ENCODE data around the gene GPC3. TPM values are rescaled to one million over a fixed set of nuclear protein-coding genes. Genes with fewer than 3 reads are reported as not detected.

GPC3 gene
- polyA plus RNA-seq, 3 donors, result not detected

- no peak overlapping the region for H3K9ac ChIP-seq (ENCODE audit: insufficient read depth, low read length, poor library complexity, severe bottlenecking)
- no peak overlapping the region for H3K4me3 Mint-ChIP-seq
- no peaks in the 10 kb centered on the region for H3K36me3 Mint-ChIP-seq
- no peak overlapping the region for H3K27ac ChIP-seq (ENCODE audit: low read depth in 1 of 2, low read length in 2 of 2)
- H3K36me3 ChIP-seq (replicated peaks in 1 of 2; ENCODE audit: control insufficient read depth in 1 of 2, insufficient read depth in 2 of 2, low read length in 2 of 2), result no peaks in the 10 kb centered on the region
- H4K20me1 ChIP-seq (ENCODE audit: insufficient read depth, low read length), result no peaks in the 10 kb centered on the region
- no peaks in the 10 kb centered on the region for H3K79me2 ChIP-seq (ENCODE audit: insufficient read depth, low read length)
- H3K9me3 Mint-ChIP-seq, result peaks cover 0 to 18% (median 4%) of the 10 kb centered on the region in 7 donors
- H3K9me3 ChIP-seq (replicated peaks in 1 of 2; ENCODE audit: control insufficient read depth in 1 of 2, insufficient read depth in 1 of 2, low read length in 2 of 2), result peaks cover 0 to 18% of the 10 kb centered on the region in 2 donors
- H3K4me1 ChIP-seq (ENCODE audit: control insufficient read depth in 1 of 2, insufficient read depth in 2 of 2, low read length in 2 of 2), result peaks cover 0 to 4% of the 10 kb centered on the region in 2 donors
- peaks cover 25 to 46% (median 35%) of the 10 kb centered on the region in 3 donors for H3K27me3 Mint-ChIP-seq (ENCODE audit: low read depth in 3 of 3)
- WGBS (ENCODE audit: insufficient coverage), result no CpG with 5 or more reads among the region's 3 CpGs
- H3K4me3 ChIP-seq (replicated peaks in 1 of 3; ENCODE audit: low read depth in 2 of 3, low read length in 3 of 3), result no peak overlapping the region
- H2AFZ ChIP-seq (ENCODE audit: insufficient read depth, low read depth, low read length, poor library complexity, severe bottlenecking), result no peak overlapping the region
- DNase-seq, result no peak
- H3K27me3 ChIP-seq (ENCODE audit: control insufficient read depth in 2 of 2, insufficient read depth in 2 of 2, low read length in 2 of 2), result peaks cover 23 to 36% of the 10 kb centered on the region in 2 donors
- no peak overlapping the region for H3K27ac Mint-ChIP-seq
- H3K4me2 ChIP-seq (replicated peaks; ENCODE audit: extremely low read depth, low read length, poor library complexity, severe bottlenecking), result no peak overlapping the region
- H3K4me1 Mint-ChIP-seq, result peaks cover 3% of the 10 kb centered on the region
- no peak for TF ChIP-seq CTCF (IDR thresholded peaks at IDR 0.05)
- intact Hi-C loops (cut with micrococcal nuclease), result no loop called here
Measured at GRCh38 chrX:133981924-133982323, 3.5 kb downstream of the GPC3 start.

DNA sequence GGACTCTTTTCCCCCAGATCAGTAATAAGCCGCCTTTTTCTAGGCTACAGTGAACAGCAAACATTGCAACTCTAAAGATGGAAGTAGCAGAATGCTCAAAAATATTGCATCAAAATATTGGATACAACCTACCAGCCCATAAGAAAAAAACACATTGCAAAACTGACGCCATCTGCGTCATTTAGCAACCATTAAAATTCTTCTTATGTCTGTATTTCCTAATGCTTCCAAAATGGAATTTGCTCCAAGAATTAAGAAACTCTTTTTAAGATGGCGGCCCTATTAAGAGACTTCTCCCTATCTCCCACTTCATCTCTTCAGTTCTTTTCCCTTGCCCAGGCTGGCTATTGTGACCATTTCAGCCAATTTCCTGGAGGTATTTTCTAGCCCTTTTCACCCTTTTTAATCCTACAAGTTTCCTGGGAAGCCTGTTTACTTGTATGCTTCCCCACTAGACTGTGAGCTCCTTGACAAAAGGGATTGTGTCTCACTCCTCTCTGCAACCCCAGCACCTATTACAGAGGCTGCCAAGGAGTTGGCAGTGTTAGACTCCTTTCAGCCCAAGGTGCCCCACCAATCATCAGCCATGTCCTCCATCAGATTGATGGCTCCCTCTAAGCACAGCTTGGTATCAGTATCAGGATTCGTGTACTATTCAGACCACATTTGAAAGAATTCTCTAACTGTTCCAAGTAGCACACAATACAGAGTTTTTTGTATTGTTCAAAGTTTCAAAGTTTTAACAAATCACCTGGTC lies 4.4 kb downstream of the GPC3 start:
- no peaks in the 10 kb centered on the region for H3K36me3 ChIP-seq (replicated peaks in 1 of 2; ENCODE audit: control insufficient read depth in 1 of 2, insufficient read depth in 2 of 2, low read length in 2 of 2)
- intact Hi-C loops (cut with micrococcal nuclease), result no loop called here

More for the DNA sequence above, 4.4 kb downstream of the GPC3 start:
- peaks cover 23 to 40% (median 31%) of the 10 kb centered on the region in 3 donors for H3K27me3 Mint-ChIP-seq (ENCODE audit: low read depth in 3 of 3)
- Histone ChIP-seq H3K4me3 (replicated peaks in 1 of 3; ENCODE audit: low read depth in 2 of 3, low read length in 3 of 3) (no peak overlapping the region), H3K4me2 (replicated peaks; ENCODE audit: extremely low read depth, low read length, poor library complexity, severe bottlenecking) (no peak overlapping the region), H3K79me2 (ENCODE audit: insufficient read depth, low read length) (no peaks in the 10 kb centered on the region), H3K9me3 (replicated peaks in 1 of 2; ENCODE audit: control insufficient read depth in 1 of 2, insufficient read depth in 1 of 2, low read length in 2 of 2) (peaks cover 0 to 18% of the 10 kb centered on the region in 2 donors), H3K4me1 (ENCODE audit: control insufficient read depth in 1 of 2, insufficient read depth in 2 of 2, low read length in 2 of 2) (peaks cover 0 to 4% of the 10 kb centered on the region in 2 donors), H4K20me1 (ENCODE audit: insufficient read depth, low read length) (no peaks in the 10 kb centered on the region), H3K27me3 (ENCODE audit: control insufficient read depth in 2 of 2, insufficient read depth in 2 of 2, low read length in 2 of 2) (peaks cover 19 to 31% of the 10 kb centered on the region in 2 donors), H3K27ac (ENCODE audit: low read depth in 1 of 2, low read length in 2 of 2) (no peak overlapping the region), H3K9ac (ENCODE audit: insufficient read depth, low read length, poor library complexity, severe bottlenecking) (no peak overlapping the region), H2AFZ (ENCODE audit: insufficient read depth, low read depth, low read length, poor library complexity, severe bottlenecking) (no peak overlapping the region)
- no peak overlapping the region for H3K4me3 Mint-ChIP-seq
- no peaks in the 10 kb centered on the region for H3K36me3 Mint-ChIP-seq
- no peak for TF ChIP-seq CTCF (IDR thresholded peaks at IDR 0.05)
- no CpG with 5 or more reads among the region's 5 CpGs for WGBS (ENCODE audit: insufficient coverage)
- H3K4me1 Mint-ChIP-seq, result peaks cover 2% of the 10 kb centered on the region
- H3K9me3 Mint-ChIP-seq, result peaks cover 0 to 15% (median 4%) of the 10 kb centered on the region in 7 donors
- H3K27ac Mint-ChIP-seq, result no peak overlapping the region
- no peak for DNase-seq
